HG03135 (cell line): ENCODE measurements around the gene VIPAS39.

Experiments used
- ATAC-seq: cut with Tn5 transposase; IDR thresholded peaks from one replicate; pipeline ENCODE4 v1.9.1; 2021; ENCODE audit warnings: mild to moderate bottlenecking, moderate library complexity; ENCODE audit not compliant: unreplicated experiment

Gene VIPAS39

GRCh38 chr14:77406718-77407117, 50.7 kb downstream of the VIPAS39 start:
- ATAC-seq = no peak

DNA sequence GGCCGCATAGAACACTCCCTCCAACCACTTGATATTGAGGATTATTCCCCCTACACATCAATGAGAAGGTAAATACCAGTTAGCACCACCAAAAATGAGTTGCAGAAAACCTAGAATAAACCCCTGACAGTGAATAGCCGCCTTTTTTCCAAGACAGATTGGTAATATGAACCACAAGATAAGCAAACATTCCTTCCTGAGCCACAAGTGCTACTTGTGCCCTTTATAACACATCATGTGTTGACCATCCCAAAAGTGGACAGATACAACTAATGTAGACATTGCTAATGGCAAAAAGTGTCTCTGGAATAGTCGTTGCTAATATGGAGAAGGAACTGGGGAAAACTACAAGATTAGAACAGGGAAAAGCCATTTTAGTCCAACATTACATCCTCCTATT, 51.3 kb downstream of the VIPAS39 start:
- no peak for ATAC-seq

GRCh38 chr14:77403768-77404167, 53.6 kb downstream of the VIPAS39 start:
- ATAC-seq = no peak

DNA sequence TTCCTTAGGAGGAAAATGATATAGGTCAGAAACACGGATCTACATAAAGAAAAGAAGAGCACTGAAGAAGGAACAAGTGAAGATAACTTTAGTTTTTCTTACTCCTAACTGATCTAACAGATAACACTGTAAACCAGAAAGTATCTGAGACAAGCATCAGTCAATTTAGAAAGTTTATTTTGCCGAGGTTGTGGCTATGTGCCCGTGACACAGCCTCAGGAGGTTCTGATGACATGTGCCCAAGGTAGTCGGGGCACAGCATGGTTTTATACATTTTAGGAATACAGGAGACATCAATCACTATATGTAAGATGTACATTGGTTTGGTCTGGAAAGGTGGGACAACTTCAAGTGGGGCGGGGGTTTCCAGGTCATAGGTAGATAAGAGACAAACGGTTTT, 57.2 kb downstream of the VIPAS39 start:
- no peak for ATAC-seq

DNA sequence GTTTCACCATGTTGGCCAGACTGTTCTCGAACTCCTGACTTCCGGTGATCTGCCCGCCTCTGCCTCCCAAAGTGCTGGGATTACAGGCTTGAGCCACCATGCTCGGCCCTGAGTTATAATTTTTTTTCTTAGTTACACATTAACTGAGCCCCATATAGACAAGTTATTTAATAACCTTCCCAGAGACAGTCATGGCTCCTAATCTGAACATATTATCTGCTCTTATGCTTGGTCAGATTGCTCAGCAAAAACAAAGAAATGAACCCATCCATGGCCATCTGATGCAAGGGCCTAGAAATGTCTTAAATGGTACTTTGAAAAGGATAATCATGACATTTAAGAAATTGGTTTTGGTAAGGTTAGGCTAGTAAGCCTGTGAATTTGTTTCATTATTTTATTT, 67.2 kb downstream of the VIPAS39 start:
- no peak for ATAC-seq

GRCh38 chr14:77378701-77379100, 78.7 kb downstream of the VIPAS39 start:
- no peak for ATAC-seq

- peak; percentile 2 for ATAC-seq
These were observed 79.9 kb downstream of the VIPAS39 start for GRCh38 chr14:77377502-77377844.

GRCh38 chr14:77376771-77377501, 80.5 kb downstream of the VIPAS39 start, which contains the start of the genes SAMD15 and TMED8:
SAMD15 (plus strand) TSS chr14:77377379; CDS start chr14:77377419, 40 bp downstream.
TMED8 (minus strand) TSS chr14:77377094; CDS start chr14:77377053, 41 bp downstream.
- ATAC-seq = peak; percentile 84
